ENCODE measurements around the gene IZUMO2.

The IZUMO2 gene

DNA sequence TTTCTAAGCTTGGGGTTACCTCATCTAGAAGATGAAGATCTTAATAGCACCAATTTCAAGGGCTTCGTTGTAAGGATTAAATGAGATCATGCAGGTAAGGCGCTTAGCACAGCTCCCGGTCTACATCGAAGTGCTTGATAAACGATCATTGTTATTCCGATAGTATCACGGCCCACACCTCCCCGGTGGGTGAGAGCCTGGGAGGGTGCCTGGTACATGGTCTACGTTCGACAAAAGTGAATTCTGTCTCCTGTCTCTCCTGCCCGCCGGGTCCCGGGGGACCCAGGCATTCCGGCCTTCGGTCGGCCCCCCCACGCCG, 39.8 kb upstream of the IZUMO2 start:
- TF ChIP-seq CTCF (IDR thresholded peaks at IDR 0.05; ENCODE audit: poor library complexity, severe bottlenecking), result no peak
- DNase-seq (ENCODE audit: low spot score) (no peak), ATAC-seq (ENCODE audit: low read depth) (no peak; the same call in 2 of the 3 replicates)
- Histone ChIP-seq H3K4me1 (ENCODE audit: insufficient read depth, poor library complexity, severe bottlenecking) (no peaks in the 10 kb centered on the region), H3K9me3 (ENCODE audit: severe bottlenecking) (no peaks in the 10 kb centered on the region), H3K27ac (ENCODE audit: poor library complexity, severe bottlenecking) (no peak overlapping the region), H3K4me3 (ENCODE audit: severe bottlenecking) (peak overlapping the region; percentile 6), H3K27me3 (ENCODE audit: insufficient read depth, poor library complexity, severe bottlenecking) (peaks cover 21% of the 10 kb centered on the region), H3K36me3 (ENCODE audit: low read depth) (no peaks in the 10 kb centered on the region)

GRCh38 chr19:50202386-50202785, 39.3 kb upstream of the IZUMO2 start:
- TF ChIP-seq CTCF (IDR thresholded peaks at IDR 0.05; ENCODE audit: poor library complexity, severe bottlenecking), result no peak
- H3K9me3 ChIP-seq (ENCODE audit: severe bottlenecking), result no peaks in the 10 kb centered on the region
- ATAC-seq (ENCODE audit: low read depth), result no peak

GRCh38 chr19:50199259-50199555, 36.1 kb upstream of the IZUMO2 start:
- ATAC-seq (ENCODE audit: low read depth) (no peak), DNase-seq (ENCODE audit: low spot score) (no peak)
- Histone ChIP-seq H3K4me3 (ENCODE audit: severe bottlenecking) (no peak overlapping the region), H3K9me3 (ENCODE audit: severe bottlenecking) (no peaks in the 10 kb centered on the region), H3K4me1 (ENCODE audit: insufficient read depth, poor library complexity, severe bottlenecking) (no peaks in the 10 kb centered on the region), H3K27me3 (ENCODE audit: insufficient read depth, poor library complexity, severe bottlenecking) (peaks cover 7% of the 10 kb centered on the region), H3K36me3 (ENCODE audit: low read depth) (no peaks in the 10 kb centered on the region), H3K27ac (ENCODE audit: poor library complexity, severe bottlenecking) (no peak overlapping the region)
- no peak for TF ChIP-seq CTCF (IDR thresholded peaks at IDR 0.05; ENCODE audit: poor library complexity, severe bottlenecking)

More at GRCh38 chr19:50202386-50202785, 39.3 kb upstream of the IZUMO2 start:
- Histone ChIP-seq H3K4me3 (ENCODE audit: severe bottlenecking) (no peak overlapping the region), H3K4me1 (ENCODE audit: insufficient read depth, poor library complexity, severe bottlenecking) (no peaks in the 10 kb centered on the region), H3K36me3 (ENCODE audit: low read depth) (no peaks in the 10 kb centered on the region), H3K27ac (ENCODE audit: poor library complexity, severe bottlenecking) (no peak overlapping the region), H3K27me3 (ENCODE audit: insufficient read depth, poor library complexity, severe bottlenecking) (peaks cover 21% of the 10 kb centered on the region)
- no peak for DNase-seq (ENCODE audit: low spot score)

DNA sequence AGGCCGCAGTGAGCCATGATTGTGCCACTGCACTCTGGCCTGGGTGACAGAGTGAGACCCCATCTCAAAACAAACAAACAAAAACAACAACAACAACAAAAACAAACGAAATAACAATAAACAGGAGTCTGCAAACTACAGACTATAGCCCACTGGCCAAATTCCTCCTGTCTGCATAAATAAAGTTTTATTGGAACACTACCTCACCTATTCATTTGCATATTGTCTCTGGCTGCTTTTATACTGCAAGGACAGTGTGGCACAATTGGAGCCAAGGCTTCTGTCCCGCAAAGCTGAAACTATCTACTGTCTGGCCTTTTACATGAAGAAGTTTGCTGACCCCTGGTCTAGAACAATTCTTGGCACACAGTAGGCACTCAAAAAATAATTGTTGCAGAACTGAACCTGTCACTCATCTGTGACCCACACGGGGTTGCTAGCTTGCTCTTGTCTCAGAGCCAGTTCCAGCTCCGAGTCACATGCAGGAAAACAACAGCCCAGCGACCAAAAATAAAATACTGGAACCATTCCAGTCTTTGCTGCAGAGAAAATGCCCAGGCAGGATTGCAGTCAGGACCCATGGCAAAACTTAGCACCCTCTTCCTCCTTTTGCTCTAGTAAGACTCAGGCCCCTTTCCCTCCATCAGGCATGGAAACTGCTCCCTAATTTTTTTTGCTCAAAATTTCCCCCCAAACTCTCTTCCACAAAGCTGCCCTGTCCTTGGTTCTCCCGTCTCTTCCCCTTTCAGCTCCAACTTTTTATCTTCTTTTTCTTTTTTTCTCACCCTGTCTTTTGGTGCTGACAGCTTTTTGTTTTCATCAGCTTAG, 35.6 kb upstream of the IZUMO2 start:
- peaks cover 3% of the 10 kb centered on the region for H3K27me3 ChIP-seq (ENCODE audit: insufficient read depth, poor library complexity, severe bottlenecking)
- no peak for ATAC-seq (ENCODE audit: low read depth)

More for the DNA sequence above, 35.6 kb upstream of the IZUMO2 start:
- Histone ChIP-seq H3K4me1 (ENCODE audit: insufficient read depth, poor library complexity, severe bottlenecking) (no peaks in the 10 kb centered on the region), H3K9me3 (ENCODE audit: severe bottlenecking) (no peaks in the 10 kb centered on the region), H3K27ac (ENCODE audit: poor library complexity, severe bottlenecking) (no peak overlapping the region), H3K36me3 (ENCODE audit: low read depth) (no peaks in the 10 kb centered on the region), H3K4me3 (ENCODE audit: severe bottlenecking) (no peak overlapping the region)
- no peak for DNase-seq (ENCODE audit: low spot score)
- TF ChIP-seq CTCF (IDR thresholded peaks at IDR 0.05; ENCODE audit: poor library complexity, severe bottlenecking), result no peak

Data from RWPE2 (cell line).